ENCODE data around the gene MAZ.

The MAZ gene

DNA sequence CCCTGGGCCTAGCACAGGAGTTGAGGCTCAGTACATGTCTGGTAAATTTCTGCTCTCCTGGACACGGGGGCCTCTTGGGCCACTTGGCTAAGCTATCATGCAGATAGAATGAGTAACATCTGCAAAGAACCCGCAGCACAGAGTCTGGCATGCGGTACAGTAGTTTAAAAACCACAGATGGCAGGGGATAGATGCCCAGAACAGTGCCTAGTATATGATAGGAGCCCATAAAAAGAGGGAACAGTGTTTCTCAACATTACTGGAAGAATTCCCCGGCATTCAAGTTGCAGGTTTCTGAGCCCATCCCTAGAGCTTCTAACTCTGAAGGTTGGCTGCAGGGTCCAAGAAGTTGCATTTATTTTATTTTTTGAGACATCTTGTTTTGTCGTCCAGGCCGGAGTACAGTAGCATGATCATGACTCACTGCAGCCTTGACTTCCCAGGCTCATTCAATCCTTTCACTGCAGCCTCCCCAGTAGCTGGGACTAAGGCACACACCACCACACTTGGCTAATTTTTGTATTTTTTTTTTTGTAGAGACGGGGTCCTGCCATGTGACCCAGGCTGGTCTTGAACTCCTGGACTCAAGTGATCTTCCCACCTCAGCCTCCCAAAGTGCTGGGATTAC lies 50.9 kb downstream of the MAZ start:
- DNase-seq (ENCODE audit: low spot score): no peak

DNA sequence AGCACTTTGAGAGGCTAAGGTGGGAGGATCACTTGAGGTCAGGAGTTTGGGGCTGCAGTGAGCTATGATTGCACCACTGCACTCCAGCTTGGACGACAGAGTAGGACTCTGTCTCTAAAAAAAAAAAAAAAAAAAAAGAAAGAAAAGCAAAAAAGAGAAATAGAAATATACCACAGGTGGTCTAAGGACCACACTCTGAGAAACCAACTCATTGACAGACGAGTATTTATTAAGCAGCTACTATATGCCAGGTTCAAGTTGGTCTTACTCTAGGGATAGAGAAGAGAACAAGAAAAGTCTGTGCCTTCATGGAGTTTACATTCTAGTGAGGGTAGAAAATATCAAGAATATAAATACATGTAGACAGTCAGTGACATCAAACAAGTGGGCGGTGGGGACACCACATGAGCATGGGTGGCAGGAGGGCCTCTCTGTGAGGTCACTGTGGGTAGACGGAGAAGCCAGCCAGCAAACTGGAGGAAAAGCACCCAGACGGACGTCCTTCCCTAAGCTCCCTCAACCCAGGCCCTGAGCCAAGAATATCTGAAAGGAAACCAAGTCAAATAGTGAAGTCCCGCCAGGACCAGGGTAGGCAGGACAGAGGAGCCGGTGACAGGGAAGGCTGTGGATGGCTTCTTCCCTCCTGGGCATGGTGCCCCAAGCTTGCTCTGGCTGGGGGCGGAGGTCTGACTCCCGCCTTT lies 52.0 kb downstream of the MAZ start:
- DNase-seq (ENCODE audit: low spot score): no peak

DNA sequence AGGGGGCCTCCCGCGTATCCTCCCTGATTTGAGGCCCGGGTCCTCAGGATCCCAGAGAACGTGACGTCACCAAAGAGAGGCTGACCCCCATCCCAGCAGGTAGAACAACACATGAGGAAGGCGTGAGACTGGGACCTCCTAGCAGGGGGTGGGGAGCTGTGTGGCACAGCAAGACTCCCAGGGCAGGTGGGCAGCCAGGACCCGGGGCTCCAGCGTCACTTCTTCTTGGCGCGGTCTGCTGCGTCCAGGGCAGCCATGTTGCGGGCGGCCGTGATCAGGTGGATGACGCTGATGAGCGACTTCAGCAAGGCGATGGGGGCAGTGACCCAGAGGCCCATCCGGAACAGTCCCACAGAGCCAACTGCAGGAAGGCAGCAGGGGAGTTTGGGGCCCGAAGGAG lies 52.6 kb downstream of the MAZ start:
- no peak for DNase-seq (ENCODE audit: low spot score)

DNA sequence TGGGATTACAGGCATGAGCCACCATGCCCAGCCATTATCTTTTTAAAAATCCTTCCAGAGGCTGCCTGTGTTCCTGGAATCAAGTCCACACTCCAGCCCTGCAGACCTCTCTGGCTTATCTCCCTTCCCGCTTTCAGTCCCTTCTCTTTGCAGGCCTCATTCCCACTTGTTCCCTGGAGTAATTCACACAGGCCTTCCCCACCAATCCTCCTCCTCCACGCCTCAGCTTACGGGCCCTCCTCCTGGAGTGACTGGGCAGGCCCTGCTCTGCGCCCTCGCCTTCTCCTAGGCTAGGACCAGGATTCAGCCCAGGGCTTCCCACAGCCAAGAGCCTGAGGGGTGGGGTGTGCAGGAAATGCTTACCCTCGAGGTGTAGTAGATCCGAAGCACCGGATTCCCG lies 53.9 kb downstream of the MAZ start:
- no peak for DNase-seq (ENCODE audit: low spot score)

All from CD4-positive, alpha-beta T cell treated with Interleukin-2 at 100 ng/mL for 4 hours (primary cell).